K562 (cell line): Measurements from ENCODE around the gene GPR153. TPM values are rescaled to one million over a fixed set of nuclear protein-coding genes. Genes with fewer than 3 reads are reported as not detected.
A peak's percentile ranks its signal among the peaks of the same experiment; 100 is the strongest.

Experiments used
- CHCHD3 ChIP-seq: fragments of 250-450 bp; sonication (Bioruptor Pico); IDR thresholded peaks from 2 replicates; pipeline ENCODE4 v2.1.2; 2022; ENCODE audit warnings: mild to moderate bottlenecking
- CTBP1 ChIP-seq: fragments of 450-650 bp; IDR thresholded peaks from 2 replicates; pipeline ENCODE4 v1.6.1; 2016; ENCODE audit warnings: borderline replicate concordance
- GABPB2 ChIP-seq: fragments of 250-450 bp; sonication (Bioruptor Pico); conservative IDR thresholded peaks from 2 replicates; pipeline ENCODE4 v1.5.1; 2021; ENCODE audit warnings: mild to moderate bottlenecking
- JUND ChIP-seq, 2 experiments: IDR thresholded peaks; 2 replicates in 1 of 2; 3 replicates in 1 of 2; pipeline ENCODE4 v1.6.1; 2011; ENCODE audit warnings: borderline replicate concordance in 2 of 2, low read depth in 2 of 2, low read length in 2 of 2, improper control_type of control experiment in 1 of 2, missing biosample characterization in 1 of 2, missing genetic modification characterization in 1 of 2, missing genetic modification reagents in 1 of 2
- KLF1 ChIP-seq: fragments of 450-650 bp; IDR thresholded peaks from 2 replicates; pipeline ENCODE4 v1.6.1; 2016; ENCODE audit warnings: missing genetic modification characterization, missing compliant biosample characterization
- KLF10 ChIP-seq: fragments of 250-450 bp; sonication (Bioruptor Pico); IDR thresholded peaks from 2 replicates; pipeline ENCODE4 v1.6.1; 2021; ENCODE audit warnings: matching md5 sums
- MYC ChIP-seq, 2 experiments: fragments of 250-450 bp in 1 of 2; sonication (Bioruptor Pico) in 1 of 2; IDR thresholded peaks; 2 replicates each; pipeline versions ENCODE4 v1.5.1 to v1.6.1; 2012 to 2021; ENCODE audit warnings: low read depth in 2 of 2, borderline replicate concordance in 1 of 2, improper control_type of control experiment in 1 of 2, low read length in 1 of 2, mild to moderate bottlenecking in 1 of 2, moderate library complexity in 1 of 2
- NFXL1 ChIP-seq: fragments of 450-650 bp; formaldehyde crosslinking; IDR thresholded peaks from 2 replicates; pipeline ENCODE4 v1.4.0; 2021; ENCODE audit warnings: mild to moderate bottlenecking
- NFYB ChIP-seq: IDR thresholded peaks from 2 replicates; pipeline ENCODE4 v1.6.1; 2011; ENCODE audit warnings: mild to moderate bottlenecking, moderate library complexity; ENCODE audit not compliant: insufficient read length; ENCODE audit errors: extremely low read depth
- SRSF9 ChIP-seq: fragments of 200-400 bp; formaldehyde crosslinking; IDR thresholded peaks from 2 replicates; pipeline ENCODE4 v1.6.1; 2017; ENCODE audit warnings: low read depth, low read length, borderline replicate concordance
- TRIM24 ChIP-seq, 2 experiments: fragments of 450-650 bp; IDR thresholded peaks; 2 replicates each; pipeline ENCODE4 v1.6.1; 2016
- TRIM28 ChIP-seq: fragments of 450-650 bp; IDR thresholded peaks from 2 replicates; pipeline ENCODE4 v1.6.1; 2017
- ZBTB8A ChIP-seq: fragments of 450-650 bp; IDR thresholded peaks from 2 replicates; pipeline ENCODE4 v1.6.1; 2018; ENCODE audit warnings: mild to moderate bottlenecking, moderate library complexity; ENCODE audit not compliant: partially characterized antibody
- ZKSCAN3 ChIP-seq: fragments of 250-450 bp; sonication (Bioruptor Pico); IDR thresholded peaks from 2 replicates; pipeline ENCODE4 v1.4.0; 2020
- ZNF324 ChIP-seq: fragments of 250-450 bp; sonication (Bioruptor Pico); IDR thresholded peaks from 2 replicates; pipeline ENCODE4 v1.4.0; 2020; ENCODE audit warnings: mild to moderate bottlenecking
- ZNF695 ChIP-seq: fragments of 450-650 bp; formaldehyde crosslinking; IDR thresholded peaks from 2 replicates; pipeline ENCODE4 v1.4.0; 2020; ENCODE audit warnings: mild to moderate bottlenecking, moderate library complexity
- ZNF766 ChIP-seq: fragments of 200-800 bp; sonication (Bioruptor generic); conservative IDR thresholded peaks from 2 replicates; pipeline ENCODE4 v1.6.1; 2016; ENCODE audit warnings: missing genetic modification characterization, missing compliant biosample characterization
- polyA plus RNA-seq, 8 experiments: library from polyadenylated mRNA; depleted of rRNA in 4 of 8; stranded (reverse) in 5 of 8; unstranded in 3 of 8; fragments of >200 nt; fragmentation: Nextera tagmentation in 2 of 8; fragmentation: Illumina TruSeq in 1 of 8; extraction: Ambion mirVana in 2 of 8; extraction: Trizol in 1 of 8; gene quantifications; 2 replicates each; pipeline versions ENCODE4 v1.2.1 to v1.2.3, GENCODE V29; 2011 to 2014; ENCODE audit warnings: inconsistent platforms in 1 of 8, missing spikeins in 1 of 8
- total RNA-seq, 7 experiments: library from RNA; depleted of rRNA in 6 of 7; stranded (reverse); fragments of >200 nt in 6 of 7; fragmentation: Illumina TruSeq in 2 of 7; extraction: Trizol in 2 of 7; gene quantifications; 2 replicates each; pipeline versions ENCODE4 v1.2.1 to v1.2.3, GENCODE V29; 2011 to 2021; ENCODE audit warnings: low replicate concordance in 1 of 7
- TF ChIP-seq, protein P1 (sequence below): fragments of 250-450 bp; sonication (Bioruptor Pico); IDR thresholded peaks from 2 replicates; pipeline ENCODE4 v1.5.0; 2021
- TF ChIP-seq, protein P2 (sequence below), 2 experiments: fragments of 450-650 bp in 1 of 2; sonication (generic) in 1 of 2; formaldehyde crosslinking in 1 of 2; IDR thresholded peaks in 1 of 2; conservative IDR thresholded peaks in 1 of 2; 2 replicates each; pipeline versions ENCODE4 v1.6.1 to v1.8.1; 2016 to 2023; ENCODE audit warnings: mild to moderate bottlenecking in 2 of 2, moderate library complexity in 2 of 2, inconsistent platforms in 1 of 2, missing genetic modification reagents in 1 of 2
- TF ChIP-seq, protein P3 (sequence below), 3 experiments: fragments of 200-800 bp in 1 of 3; sonication (Bioruptor generic) in 1 of 3; sonication (generic) in 1 of 3; formaldehyde crosslinking in 1 of 3; IDR thresholded peaks; 2 replicates each; pipeline versions ENCODE4 v1.6.1 to v1.8.0; 2016 to 2022; ENCODE audit warnings: mild to moderate bottlenecking in 2 of 3, missing compliant biosample characterization in 2 of 3, missing genetic modification characterization in 2 of 3, missing genetic modification reagents in 1 of 3
- TF ChIP-seq, protein P4 (sequence below): fragments of 450-650 bp; formaldehyde crosslinking; conservative IDR thresholded peaks from 2 replicates; pipeline ENCODE4 v1.4.0; 2022; ENCODE audit warnings: mild to moderate bottlenecking, missing genetic modification characterization

The GPR153 gene
- total and polyA plus RNA-seq, 9 of the 15 experiments (the other 6 are each of a cell fraction or from before 2014, with no cell fraction given) = 0.01 to 1.5 (median 0.51) TPM

DNA sequence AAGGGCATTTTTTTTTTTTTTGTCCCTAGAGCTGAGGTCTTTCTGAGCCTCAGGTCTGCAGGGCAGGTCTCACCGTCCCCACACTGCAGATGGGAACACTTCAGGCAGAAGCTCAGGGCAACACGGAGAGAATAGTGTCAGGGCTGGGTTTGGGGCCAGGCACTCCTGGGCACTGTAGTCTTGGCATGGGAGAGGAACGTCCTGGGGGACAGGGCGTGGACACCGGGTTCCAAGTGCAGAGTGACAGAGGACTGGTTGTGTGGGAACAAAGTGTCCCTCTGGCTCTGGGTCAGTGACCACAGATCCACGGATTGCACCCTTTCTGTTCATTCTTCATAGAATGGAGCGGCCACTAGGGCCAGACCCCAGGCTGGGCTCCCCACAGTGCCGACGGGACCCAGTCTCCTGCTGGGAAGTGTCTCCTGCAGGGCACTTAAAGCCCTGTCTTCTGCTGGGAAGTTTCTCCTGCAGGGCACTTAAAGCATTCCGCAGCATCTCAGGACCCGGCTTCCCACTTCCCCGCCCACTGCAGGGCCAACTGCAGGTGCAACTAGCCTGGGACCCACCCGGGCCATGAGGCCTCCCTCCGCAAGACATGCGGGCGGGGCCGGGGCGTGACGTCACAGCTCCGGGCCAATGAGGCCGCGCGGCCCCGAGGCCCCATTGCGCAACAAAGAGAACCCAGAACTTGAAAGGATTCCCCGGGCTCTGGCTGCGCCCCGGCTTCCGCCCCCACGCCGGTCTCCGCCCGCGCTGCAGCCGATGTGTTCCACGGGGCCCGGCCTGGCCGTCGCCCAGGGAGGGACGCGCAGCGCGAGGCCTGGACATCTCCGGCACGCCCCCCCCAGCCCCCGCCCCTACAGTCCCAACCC, 1.2 kb downstream of the GPR153 start (continued):
- TF ChIP-seq KLF1 (no peak), ZKSCAN3 (no peak), JUND (IDR thresholded peaks at IDR 0.05; ENCODE audit: borderline replicate concordance, low read depth, low read length) (peak; percentile 56), JUND (tag; IDR thresholded peaks at IDR 0.05; ENCODE audit: borderline replicate concordance, low read depth, low read length) (no peak), NFXL1 (CRISPR knock-in tag) (no peak), ZBTB8A (no peak), CHCHD3 (CRISPR knock-in tag) (no peak), ZNF766 (CRISPR knock-in tag) (no peak), SRSF9 (no peak), NFYB (peak; percentile 79), ZNF695 (CRISPR knock-in tag) (no peak), CTBP1 (peak; percentile 41), TRIM28 (no peak), MYC (IDR thresholded peaks at IDR 0.05; ENCODE audit: low read depth, low read length) (0 out of 2 replicates have a peak, but pooled peaks have one; percentile 22), MYC (CRISPR knock-in tag; IDR thresholded peaks at IDR 0.05; ENCODE audit: borderline replicate concordance, low read depth) (no peak), GABPB2 (CRISPR knock-in tag) (no peak), ZNF324 (CRISPR knock-in tag) (no peak), KLF10 (CRISPR knock-in tag) (no peak), TRIM24 (IDR thresholded peaks at IDR 0.05) (no peak)
- TF ChIP-seq, protein P1, sequence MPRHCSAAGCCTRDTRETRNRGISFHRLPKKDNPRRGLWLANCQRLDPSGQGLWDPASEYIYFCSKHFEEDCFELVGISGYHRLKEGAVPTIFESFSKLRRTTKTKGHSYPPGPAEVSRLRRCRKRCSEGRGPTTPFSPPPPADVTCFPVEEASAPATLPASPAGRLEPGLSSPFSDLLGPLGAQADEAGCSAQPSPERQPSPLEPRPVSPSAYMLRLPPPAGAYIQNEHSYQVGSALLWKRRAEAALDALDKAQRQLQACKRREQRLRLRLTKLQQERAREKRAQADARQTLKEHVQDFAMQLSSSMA (CRISPR knock-in tag) = no peak
- TF ChIP-seq, protein P2, sequence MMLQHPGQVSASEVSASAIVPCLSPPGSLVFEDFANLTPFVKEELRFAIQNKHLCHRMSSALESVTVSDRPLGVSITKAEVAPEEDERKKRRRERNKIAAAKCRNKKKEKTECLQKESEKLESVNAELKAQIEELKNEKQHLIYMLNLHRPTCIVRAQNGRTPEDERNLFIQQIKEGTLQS (IDR thresholded peaks at IDR 0.05) = peak; percentile 90
- TF ChIP-seq, protein P2 (CRISPR knock-in tag; conservative IDR thresholded peaks at IDR 0.05) = no peak
- TF ChIP-seq, protein P3, sequence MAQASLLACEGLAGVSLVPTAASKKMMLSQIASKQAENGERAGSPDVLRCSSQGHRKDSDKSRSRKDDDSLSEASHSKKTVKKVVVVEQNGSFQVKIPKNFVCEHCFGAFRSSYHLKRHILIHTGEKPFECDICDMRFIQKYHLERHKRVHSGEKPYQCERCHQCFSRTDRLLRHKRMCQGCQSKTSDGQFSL (CRISPR knock-in tag; IDR thresholded peaks at IDR 0.05) = peak; percentile 84
- TF ChIP-seq, protein P3 (tag; IDR thresholded peaks at IDR 0.05) = no peak
- TF ChIP-seq, protein P4, sequence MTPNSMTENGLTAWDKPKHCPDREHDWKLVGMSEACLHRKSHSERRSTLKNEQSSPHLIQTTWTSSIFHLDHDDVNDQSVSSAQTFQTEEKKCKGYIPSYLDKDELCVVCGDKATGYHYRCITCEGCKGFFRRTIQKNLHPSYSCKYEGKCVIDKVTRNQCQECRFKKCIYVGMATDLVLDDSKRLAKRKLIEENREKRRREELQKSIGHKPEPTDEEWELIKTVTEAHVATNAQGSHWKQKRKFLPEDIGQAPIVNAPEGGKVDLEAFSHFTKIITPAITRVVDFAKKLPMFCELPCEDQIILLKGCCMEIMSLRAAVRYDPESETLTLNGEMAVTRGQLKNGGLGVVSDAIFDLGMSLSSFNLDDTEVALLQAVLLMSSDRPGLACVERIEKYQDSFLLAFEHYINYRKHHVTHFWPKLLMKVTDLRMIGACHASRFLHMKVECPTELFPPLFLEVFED = no peak
